NT2/D1 (cell line): ENCODE measurements around the gene UTP11.

Experiments used
- YY1 ChIP-seq: IDR thresholded peaks from 2 replicates; pipeline ENCODE4 v1.6.1; 2011; ENCODE audit not compliant: insufficient read length, insufficient read depth
- ZNF274 ChIP-seq: IDR thresholded peaks from 2 replicates; pipeline ENCODE4 v1.6.1; 2011; ENCODE audit warnings: mild to moderate bottlenecking, low read depth, low read length

DNA sequence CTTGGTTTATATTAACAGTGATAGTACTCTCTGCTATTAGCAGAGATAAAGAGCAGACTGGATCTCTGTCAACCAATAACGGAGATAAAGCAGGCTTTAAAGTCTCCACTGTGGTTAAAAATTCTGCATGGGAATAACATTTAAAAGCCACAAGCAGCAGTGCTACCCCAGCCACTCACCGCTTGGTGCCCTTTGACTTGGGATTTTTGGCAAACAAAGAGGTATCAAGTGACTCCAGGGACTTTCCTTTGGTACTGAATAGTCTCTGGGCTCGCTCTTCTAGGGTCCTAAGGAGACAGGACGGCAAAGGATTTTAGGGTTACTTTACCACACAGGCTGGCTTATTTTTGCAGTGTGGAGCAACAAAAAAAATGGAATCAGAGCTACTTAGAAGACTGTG, 34.0 kb upstream of the UTP11 start:
- TF ChIP-seq YY1 (no peak), ZNF274 (no peak)
